Fibroblast of gingiva (primary cell): ENCODE measurements around the gene DEFB123.

Experiments used
- DNase-seq: peaks from one replicate; pipeline ENCODE4 v3.0.0-alpha.2; 2011; ENCODE audit warnings: low read depth

DEFB123 gene

DNA sequence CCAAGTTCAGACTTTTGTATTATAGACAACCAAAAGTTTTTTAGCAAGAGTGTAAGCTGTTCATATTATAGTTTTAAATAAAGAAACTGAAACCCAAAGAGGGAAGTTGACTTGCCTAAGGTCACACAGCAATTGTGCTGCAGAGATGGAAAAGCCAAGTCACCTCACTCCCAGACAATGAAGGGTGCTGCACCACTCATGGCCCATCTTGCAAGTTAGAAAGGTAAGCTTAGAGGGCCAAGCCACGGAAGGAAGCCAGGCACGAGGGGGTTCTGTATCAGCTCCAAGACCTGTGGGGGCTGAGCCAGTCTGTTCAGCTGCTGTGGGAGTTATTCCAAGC is 33.6 kb downstream of the DEFB123 start:
- no peak for DNase-seq

DNA sequence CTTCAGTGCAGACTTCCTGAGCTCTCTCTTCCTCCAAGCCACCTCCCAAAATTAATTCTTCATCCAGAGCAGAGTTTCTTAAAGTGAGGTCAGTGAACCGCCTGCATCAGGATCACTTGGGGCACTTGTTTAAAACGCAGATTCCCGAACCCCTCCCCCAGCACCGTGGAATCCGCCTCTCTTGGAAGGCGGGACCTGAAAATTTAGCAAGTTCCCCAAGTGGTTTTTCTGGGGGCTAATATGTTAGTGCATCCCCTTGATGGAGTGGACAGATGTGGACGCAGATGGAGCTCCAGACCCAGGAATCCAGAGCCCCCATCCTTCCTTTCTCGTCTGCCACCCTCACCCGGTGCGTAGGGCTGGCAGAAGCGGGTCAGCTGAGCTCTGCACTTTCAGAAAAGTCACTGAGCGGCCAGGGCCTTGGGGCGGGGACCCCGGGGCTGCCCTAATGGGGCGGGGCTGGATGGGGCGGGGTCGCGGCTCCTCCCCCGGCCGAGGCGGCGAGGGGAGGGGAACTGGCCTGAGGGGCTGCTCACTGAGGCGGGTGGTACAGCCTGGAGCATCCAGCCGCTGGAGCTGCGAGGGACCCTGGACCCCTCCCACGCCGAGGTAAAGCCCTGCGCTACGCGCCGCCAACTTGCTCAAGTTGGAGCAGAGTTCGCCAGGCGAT is 34.5 kb downstream of the DEFB123 start, which contains the start of the genes DEFB124 and REM1:
Gene DEFB124, minus strand, starts transcription at position 370 of the 670 bp plus-strand sequence. CDS start 2,114 bp downstream, outside the sequence.
Gene REM1, plus strand, starts transcription at position 531 of the 670 bp plus-strand sequence. CDS start 1,158 bp downstream, outside the sequence.
- no peak for DNase-seq

DNA sequence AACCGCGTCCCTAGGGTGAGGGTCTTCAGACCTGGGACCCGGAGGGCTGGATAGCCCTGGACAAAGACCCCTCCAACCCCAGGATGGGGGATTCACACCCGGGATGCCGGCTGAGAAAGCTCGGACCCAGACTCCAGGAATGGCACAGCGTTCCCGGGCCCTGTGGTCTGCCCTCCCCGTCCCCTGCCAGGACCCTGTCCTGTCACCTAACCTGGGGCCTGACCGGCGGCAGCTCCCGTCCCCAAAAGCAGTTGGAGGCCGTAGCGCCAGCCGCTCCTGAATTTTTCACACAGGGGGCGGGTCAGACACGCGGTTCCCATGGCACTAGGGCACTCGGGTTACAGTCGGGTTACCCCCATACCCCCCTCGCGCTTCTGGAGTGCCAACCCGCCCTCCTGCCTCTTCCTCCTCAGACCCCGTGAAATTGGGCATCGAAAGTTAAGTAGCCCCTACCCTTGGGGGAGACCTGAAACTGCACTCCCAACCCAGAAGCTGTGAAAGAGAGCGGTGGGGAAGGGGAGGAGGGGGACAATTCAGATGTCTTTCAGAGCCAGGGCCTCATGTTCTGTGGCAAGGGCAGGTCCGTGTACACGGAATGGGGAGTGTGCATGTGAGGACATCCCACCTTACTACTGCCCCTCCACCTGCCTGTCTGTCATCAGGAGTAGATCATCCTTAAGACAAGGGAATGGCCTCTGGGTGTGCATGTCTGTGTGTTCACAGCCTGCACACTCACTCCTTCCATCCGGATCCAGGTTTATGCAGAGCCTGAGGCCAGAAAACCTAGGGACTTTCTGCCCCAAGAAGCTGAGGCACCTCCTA is 35.3 kb downstream of the DEFB123 start:
- no peak for DNase-seq

DNA sequence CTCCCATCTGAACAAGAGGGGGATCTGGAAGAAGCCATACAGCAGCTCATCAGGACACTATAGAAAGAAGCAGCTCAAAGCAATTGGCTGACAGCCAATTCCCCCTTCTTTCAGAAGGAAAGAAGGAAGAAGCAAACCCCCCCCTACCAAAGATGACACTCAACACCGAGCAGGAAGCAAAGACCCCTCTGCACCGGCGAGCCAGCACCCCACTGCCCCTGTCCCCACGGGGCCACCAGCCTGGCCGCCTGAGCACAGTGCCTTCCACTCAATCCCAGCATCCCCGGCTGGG is 35.8 kb downstream of the DEFB123 start:
- DNase-seq: no peak

DNA sequence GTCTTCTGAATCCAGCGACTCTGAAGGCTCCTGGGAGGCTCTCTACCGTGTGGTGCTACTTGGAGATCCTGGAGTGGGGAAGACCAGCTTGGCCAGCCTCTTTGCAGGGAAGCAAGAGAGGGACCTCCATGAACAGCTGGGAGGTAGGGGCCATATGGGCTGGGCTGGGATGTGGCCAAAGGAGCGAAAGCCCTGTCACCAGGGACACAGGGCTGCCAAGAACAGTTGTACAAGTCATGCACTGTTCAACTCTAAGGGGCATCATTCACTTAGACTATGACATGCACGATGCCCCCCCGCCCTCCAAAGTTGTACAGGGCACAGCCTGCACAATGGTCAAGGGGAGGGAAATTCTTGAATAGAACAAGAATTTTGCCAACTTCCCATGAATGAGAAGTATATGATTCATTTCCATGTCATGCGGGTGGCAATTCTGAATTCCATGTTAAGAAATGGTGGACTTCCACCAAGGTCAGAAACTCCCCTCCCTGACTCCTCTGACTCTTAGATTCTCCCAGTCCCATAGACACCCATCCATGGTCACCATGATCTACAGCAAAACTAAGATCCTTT is 36.3 kb downstream of the DEFB123 start:
- DNase-seq: no peak

DNA sequence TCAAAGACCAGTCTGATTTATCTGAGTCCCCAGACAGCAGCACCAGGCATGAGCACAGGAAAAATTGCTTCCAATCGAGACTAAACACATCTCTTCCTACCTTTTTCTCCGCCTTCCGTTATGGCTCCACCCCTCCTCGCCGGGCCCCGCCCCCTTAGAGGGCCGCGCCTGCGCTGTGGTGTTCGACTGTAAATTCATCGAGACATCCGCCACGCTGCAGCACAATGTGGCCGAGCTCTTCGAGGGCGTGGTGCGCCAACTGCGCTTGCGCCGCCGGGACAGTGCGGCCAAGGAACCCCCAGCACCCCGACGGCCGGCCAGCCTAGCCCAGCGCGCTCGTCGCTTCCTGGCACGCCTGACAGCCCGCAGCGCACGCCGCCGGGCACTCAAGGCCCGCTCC is 43.6 kb downstream of the DEFB123 start:
- DNase-seq: no peak

DNA sequence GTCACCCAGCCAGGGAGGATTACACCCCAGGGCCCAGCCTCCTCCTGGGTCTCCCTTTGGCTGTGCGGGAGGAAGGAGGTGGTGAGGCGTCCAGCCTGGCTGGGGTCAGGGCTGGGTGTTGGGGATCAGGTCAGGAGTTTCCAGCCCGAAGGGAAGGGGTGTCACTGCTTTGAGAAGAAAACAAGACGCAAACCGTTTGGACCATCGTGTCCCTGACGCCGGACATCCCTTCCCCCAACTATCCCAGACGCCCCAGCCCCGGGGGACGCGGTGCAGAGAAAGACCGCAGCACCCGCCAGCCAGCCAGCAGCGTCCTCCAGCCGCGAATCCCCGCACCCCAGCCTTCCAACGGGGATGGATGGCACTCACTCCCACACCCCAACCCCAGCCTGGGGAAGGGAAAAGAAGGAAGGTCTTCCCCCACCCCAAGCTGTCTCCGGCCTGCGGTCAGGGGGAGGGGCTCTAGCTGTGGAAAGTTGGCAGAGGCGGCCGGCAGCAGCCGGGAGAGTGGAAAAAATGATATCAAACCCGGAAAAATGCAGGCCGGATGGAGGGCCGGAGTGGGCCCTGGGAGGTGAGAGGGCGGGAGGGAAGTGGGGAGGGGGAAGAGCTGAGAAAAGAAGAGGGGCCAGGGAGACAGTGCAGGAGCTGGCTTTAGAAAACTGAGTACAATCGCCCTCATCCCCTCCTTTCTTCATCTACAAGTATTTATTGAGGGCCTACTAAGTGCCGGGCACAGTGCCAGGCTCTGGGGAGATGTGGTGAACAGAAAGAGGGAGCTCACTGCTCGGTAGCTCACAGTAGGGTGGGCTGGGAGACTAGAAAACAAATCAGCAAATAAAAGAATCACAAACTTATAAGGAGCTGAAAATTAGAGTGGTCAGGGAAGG is 45.3 kb downstream of the DEFB123 start:
- DNase-seq: peak; percentile 55

DNA sequence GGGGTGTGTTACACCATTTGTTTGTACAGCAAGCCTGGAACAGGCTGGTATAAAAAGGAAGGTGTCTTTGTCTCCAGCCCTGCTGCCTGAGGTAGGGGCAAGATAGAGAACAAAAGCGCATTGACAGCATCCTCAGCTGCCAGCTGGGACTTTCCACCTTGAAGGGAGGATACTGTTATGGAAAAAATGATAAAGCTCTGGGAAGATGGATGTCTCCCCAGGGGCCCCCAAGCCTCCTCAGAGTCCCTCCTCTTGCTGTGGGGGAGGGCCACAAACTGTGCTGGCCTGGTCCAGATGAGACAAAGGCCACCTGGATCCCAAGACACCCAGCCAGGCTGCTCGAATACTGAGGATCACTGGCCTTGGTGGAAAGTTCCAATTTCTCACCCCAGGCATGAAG is 47.7 kb downstream of the DEFB123 start:
- no peak for DNase-seq

DNA sequence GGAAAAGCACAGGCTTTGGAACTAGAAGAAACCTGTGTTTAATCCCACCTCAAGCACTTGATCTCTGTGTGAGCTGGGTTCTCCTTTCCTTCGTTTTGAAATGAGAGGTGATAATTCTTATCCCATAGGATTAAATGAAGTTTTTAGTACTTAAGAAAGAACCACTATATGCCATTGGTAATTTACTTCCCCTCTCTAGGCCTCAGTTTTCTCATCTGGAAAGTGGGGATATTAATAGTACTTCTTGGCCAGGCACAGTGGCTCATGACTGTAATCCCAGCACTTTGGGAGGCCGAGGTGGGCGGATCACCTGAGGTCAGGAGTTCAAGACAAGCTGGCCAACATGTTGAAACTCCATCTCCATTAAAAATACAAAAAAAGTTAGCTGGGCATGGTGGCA is 48.7 kb downstream of the DEFB123 start:
- no peak for DNase-seq

DNA sequence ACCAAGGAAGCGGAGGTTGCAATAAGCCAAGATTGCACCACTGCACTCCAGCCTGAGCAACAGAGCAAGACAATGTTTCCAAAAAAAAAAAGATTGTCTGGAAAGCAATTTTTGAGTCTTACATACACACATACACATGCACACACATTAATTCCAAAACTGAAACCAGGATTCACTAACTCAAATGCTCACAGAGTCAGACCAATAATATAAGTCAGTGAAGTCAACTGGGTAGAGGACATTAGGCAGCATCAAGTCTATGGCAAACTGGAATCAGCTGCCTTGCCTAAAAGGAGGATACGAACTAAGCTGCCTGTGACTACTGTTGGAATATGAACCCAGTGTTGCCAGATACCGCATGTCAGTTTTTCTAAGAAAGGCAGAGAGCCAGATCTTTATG is 50.3 kb downstream of the DEFB123 start:
- no peak for DNase-seq

DNA sequence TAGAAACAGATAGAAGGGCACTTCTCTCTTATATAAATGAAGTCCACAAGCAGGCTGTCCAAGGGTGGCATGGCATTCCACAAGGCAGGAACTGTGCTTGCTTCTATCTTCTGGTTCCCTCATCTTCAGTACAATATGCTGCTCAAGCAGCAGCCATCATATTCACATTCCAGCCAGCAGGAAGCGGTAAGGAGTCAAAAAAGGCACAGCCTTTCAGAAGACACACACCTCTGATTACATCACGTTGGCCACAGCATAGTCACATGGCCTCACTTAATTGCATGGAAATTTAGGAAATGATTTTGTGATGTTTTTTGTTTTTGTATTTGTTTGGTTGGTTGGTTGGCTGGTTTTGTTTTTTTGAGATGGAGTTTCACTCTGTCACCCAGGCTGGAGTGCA is 53.7 kb downstream of the DEFB123 start:
- DNase-seq: peak; percentile 40

DNA sequence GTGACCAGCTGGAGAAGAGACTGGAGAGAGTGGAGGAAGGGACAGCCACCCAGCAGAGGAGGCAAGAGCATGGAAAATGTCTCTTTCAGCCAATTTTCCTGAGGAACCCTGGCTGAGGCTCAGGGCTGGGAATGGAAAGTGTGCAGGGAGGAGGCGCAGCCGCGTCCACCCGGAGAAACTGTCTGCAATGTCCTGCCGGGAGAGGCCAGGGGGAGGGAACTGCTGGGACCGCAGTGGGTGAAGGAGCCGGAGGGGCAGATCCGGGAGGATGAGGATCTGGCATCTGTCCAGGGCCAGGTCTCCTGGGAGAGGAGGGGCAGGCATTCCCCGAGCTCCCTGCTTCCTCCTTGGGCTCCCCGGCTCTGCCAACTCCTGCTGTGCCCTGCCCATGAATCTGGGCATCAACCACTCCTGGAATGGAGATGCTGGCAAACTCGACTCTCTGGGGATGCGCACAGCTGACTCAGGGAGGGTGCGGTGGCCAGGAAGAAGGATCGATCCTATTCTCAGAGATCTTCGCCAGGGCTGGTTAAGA is 56.4 kb downstream of the DEFB123 start:
- peak; percentile 78 for DNase-seq

DNA sequence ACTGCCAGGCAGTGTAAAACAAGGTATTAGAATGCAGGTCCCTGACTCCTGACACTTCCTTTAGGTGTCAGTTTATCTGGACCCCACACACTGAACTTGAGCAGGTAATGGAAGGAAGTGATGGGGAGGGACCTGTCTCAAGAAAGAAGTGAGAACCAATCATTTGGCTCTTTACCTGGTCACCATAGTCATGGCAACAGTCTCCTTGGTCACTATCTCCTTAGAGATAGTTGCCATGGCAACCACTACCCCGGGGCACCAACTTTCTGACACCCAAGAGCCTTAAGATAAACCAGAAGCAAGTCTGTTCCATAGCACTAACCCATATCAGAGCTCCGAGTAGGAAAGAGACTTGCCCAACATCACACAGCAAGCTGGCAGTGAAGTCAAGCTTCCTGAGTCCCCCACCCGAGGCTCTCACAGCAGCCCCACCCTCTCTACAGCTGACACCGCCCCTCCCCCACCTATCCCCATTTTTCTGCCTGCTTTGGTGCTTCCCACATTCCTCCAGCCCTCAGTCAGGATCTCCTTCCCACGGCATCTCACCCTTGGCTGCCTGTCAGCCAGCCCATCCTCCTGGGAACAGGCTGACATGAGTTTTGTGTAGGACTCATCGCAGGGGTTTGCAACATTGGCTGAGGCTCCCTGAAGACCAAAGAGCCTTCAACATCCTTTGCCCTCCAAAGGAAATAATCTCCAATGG is 57.6 kb downstream of the DEFB123 start:
- peak; percentile 44 for DNase-seq
